ENCODE data around the gene PHLDB2. TPM values are rescaled to one million over a fixed set of nuclear protein-coding genes. Genes with fewer than 3 reads are reported as not detected.

Gene PHLDB2
- total RNA-seq, 2 experiments from 2014 or later: 1.2 to 2.4 TPM

DNA sequence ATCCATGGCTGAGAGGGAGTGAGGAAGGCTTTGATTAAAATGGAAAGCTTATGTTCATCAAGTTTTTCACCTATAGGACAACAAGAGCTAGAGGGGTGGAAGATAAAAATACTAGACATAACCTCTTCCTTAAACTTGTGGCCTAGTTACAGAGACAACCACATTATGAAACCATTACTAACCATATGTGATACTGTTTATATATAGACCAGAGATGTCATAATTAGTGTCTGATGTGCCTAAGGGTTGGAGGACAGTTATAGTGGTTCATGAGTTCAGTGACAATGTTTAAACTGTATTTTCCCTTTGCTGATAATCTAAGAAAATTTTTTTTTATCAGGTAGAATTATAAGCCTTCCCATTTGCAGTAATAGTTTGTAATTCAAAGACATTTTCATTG lies 23.7 kb downstream of the PHLDB2 start:
- H3K4me1 Mint-ChIP-seq (ENCODE audit: low read depth): peaks cover 3% of the 10 kb centered on the region
- no peak overlapping the region for H3K27ac Mint-ChIP-seq
- ChIA-PET CTCF (interaction anchor here (1.1 to 1.9 kb wide), 3 partner anchors 12 to 175 kb away, joined by 3 to 5 read pairs (median 3); no protein-coding TSS in a partner anchor), POLR2A (no interaction called here)
- H3K9me3 Mint-ChIP-seq: no peaks in the 10 kb centered on the region
- intact Hi-C loops (cut with micrococcal nuclease): no loop called here
- ATAC-seq (no peak), DNase-seq (no peak)
- no peaks in the 10 kb centered on the region for H3K27me3 Mint-ChIP-seq
- no peaks in the 10 kb centered on the region for H3K36me3 Mint-ChIP-seq (ENCODE audit: low read depth)
- TF ChIP-seq, protein P1, sequence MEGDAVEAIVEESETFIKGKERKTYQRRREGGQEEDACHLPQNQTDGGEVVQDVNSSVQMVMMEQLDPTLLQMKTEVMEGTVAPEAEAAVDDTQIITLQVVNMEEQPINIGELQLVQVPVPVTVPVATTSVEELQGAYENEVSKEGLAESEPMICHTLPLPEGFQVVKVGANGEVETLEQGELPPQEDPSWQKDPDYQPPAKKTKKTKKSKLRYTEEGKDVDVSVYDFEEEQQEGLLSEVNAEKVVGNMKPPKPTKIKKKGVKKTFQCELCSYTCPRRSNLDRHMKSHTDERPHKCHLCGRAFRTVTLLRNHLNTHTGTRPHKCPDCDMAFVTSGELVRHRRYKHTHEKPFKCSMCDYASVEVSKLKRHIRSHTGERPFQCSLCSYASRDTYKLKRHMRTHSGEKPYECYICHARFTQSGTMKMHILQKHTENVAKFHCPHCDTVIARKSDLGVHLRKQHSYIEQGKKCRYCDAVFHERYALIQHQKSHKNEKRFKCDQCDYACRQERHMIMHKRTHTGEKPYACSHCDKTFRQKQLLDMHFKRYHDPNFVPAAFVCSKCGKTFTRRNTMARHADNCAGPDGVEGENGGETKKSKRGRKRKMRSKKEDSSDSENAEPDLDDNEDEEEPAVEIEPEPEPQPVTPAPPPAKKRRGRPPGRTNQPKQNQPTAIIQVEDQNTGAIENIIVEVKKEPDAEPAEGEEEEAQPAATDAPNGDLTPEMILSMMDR (IDR thresholded peaks at IDR 0.05): no peak
- no peak overlapping the region for H3K4me3 Mint-ChIP-seq

DNA sequence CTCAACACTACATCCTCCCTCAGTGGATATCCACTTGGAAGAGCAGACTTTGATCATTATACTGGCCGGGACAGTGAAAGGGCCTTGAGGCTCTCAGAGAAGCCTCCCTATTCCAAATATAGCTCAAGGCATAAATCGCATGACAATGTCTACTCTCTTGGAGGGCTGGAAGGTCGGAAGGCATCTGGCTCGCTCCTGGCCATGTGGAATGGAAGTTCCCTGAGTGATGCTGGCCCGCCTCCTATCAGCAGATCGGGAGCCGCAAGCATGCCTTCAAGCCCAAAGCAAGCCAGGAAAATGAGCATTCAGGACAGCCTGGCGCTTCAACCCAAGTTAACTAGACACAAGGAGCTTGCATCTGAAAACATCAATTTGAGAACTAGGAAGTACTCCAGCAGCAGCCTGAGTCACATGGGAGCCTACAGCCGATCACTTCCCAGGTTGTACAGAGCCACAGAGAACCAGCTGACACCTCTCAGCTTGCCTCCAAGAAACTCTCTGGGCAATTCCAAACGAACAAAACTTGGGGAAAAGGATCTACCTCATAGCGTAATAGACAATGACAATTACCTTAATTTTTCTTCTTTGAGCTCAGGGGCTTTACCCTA lies 25.4 kb downstream of the PHLDB2 start:
- Mint-ChIP-seq H3K27me3 (no peaks in the 10 kb centered on the region), H3K36me3 (ENCODE audit: low read depth) (no peaks in the 10 kb centered on the region), H3K9me3 (no peaks in the 10 kb centered on the region), H3K4me3 (no peak overlapping the region), H3K4me1 (ENCODE audit: low read depth) (peaks cover 3% of the 10 kb centered on the region), H3K27ac (no peak overlapping the region)
- TF ChIP-seq, protein P1 (IDR thresholded peaks at IDR 0.05): no peak
- ATAC-seq (no peak), DNase-seq (no peak)
- CTCF ChIA-PET: interaction anchor here (0.9 to 1.2 kb wide), 2 partner anchors 10 to 159 kb away, joined by 3 read pairs; no protein-coding TSS in a partner anchor
- intact Hi-C loops (cut with micrococcal nuclease): no loop called here
- POLR2A ChIA-PET: no interaction called here

DNA sequence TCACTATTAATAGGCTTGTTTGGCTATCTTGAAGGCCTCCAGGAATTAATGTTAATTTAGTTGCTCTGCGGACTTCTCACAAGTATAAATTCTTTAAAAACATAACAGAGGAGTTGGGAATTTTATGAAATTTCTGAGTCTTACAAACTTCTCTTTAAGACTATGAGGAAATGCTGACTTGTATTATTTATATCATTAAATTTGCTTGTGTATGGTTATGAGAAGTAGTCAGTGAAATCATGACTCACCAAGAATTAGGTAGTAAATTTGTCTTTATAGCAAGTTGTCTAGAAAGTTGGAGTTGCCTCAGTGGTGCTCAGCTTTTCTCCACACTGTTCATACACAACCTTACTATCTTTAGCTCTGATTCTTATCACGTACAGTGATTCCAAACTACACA lies 26.5 kb downstream of the PHLDB2 start:
- TF ChIP-seq, protein P1 (IDR thresholded peaks at IDR 0.05): no peak
- CTCF ChIA-PET: interaction anchor here (0.9 to 1.8 kb wide), 2 partner anchors 9 to 27 kb away, joined by 3 to 4 read pairs; partner anchors contain the start of gene PHLDB2
- POLR2A ChIA-PET: no interaction called here

DNA sequence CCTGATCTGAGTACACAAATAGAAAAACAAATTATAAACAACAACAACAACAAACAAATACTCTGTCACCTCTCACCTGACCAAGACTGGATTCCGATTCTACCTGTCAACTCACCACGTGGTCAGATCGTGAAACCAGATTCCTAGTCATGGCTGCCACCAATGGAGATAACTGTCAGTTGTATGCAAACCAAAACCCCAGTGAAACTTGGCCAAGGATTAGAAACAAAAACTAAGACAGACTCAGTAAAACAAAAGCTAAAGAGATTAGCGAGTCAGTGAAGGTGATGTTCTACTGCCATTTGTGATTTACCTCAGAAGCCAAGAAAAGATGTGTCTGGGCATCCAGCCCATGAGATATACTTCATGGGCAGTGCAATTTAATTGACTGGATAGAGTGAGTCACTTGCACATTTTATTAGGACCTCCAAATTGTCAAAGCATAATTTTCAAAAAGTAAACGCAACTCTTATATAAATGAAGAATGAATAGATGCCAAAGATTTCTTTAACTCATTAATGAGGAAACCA lies 31.1 kb downstream of the PHLDB2 start:
- CTCF ChIA-PET: interaction anchor here (1.1 to 1.8 kb wide), 3 partner anchors 23 to 173 kb away, joined by 4 to 6 read pairs (median 4); no protein-coding TSS in a partner anchor
- no peaks in the 10 kb centered on the region for H3K36me3 Mint-ChIP-seq (ENCODE audit: low read depth)
- no peaks in the 10 kb centered on the region for H3K9me3 Mint-ChIP-seq
- no peak overlapping the region for H3K4me3 Mint-ChIP-seq
- H3K27ac Mint-ChIP-seq: no peak overlapping the region
- ATAC-seq (no peak), DNase-seq (no peak)
- TF ChIP-seq, protein P1 (IDR thresholded peaks at IDR 0.05): no peak
- no peaks in the 10 kb centered on the region for H3K4me1 Mint-ChIP-seq (ENCODE audit: low read depth)
- POLR2A ChIA-PET: interaction anchor here (0.6 kb wide), 1 partner anchor 22 kb away, joined by 3 read pairs; no protein-coding TSS in a partner anchor
- intact Hi-C loops (cut with micrococcal nuclease): no loop called here
- no peaks in the 10 kb centered on the region for H3K27me3 Mint-ChIP-seq

More for the DNA sequence above, 26.5 kb downstream of the PHLDB2 start:
- Mint-ChIP-seq H3K4me1 (ENCODE audit: low read depth) (peaks cover 3% of the 10 kb centered on the region), H3K27me3 (no peaks in the 10 kb centered on the region), H3K27ac (no peak overlapping the region), H3K9me3 (no peaks in the 10 kb centered on the region), H3K36me3 (ENCODE audit: low read depth) (no peaks in the 10 kb centered on the region), H3K4me3 (no peak overlapping the region)
- intact Hi-C loops (cut with micrococcal nuclease): no loop called here
- ATAC-seq (no peak), DNase-seq (no peak)

DNA sequence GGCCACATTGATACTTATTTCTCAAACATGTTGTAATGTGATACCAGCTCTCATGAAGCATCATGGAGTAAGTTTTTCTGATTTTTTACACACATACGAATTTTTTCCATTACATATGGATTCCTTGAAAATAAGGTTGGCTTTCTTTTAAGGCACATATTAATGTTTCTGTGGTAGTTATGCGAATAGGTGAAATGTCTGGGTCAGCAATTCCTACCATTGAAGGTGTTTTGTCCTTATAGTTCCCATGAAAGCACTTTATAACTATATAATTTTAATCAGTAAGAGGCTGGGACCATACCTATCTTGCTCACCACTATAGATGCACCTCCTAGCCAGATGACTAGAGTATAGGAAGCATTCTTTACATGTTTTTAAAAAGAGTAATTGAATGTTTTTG lies 33.0 kb downstream of the PHLDB2 start:
- TF ChIP-seq, protein P1 (IDR thresholded peaks at IDR 0.05): no peak
- POLR2A ChIA-PET: no interaction called here

More for the DNA sequence above, 33.0 kb downstream of the PHLDB2 start:
- Mint-ChIP-seq H3K9me3 (no peaks in the 10 kb centered on the region), H3K27ac (no peak overlapping the region), H3K27me3 (no peaks in the 10 kb centered on the region), H3K4me3 (no peak overlapping the region), H3K4me1 (ENCODE audit: low read depth) (no peaks in the 10 kb centered on the region), H3K36me3 (ENCODE audit: low read depth) (no peaks in the 10 kb centered on the region)
- DNase-seq (no peak), ATAC-seq (no peak)
- CTCF ChIA-PET: no interaction called here
- intact Hi-C loops (cut with micrococcal nuclease): no loop called here

All from activated CD8-positive, alpha-beta T cell treated with anti-CD3 and anti-CD28 coated beads for 36 hours (primary cell).